LNCAP (cell line): ENCODE measurements around the gene DPP7.

ENCODE experiments used
- TF ChIP-seq, protein P1 (sequence below): fragments of 450-650 bp; IDR thresholded peaks from 2 replicates; pipeline ENCODE4 v1.5.1; 2017; ENCODE audit warnings: mild to moderate bottlenecking

Gene DPP7

DNA sequence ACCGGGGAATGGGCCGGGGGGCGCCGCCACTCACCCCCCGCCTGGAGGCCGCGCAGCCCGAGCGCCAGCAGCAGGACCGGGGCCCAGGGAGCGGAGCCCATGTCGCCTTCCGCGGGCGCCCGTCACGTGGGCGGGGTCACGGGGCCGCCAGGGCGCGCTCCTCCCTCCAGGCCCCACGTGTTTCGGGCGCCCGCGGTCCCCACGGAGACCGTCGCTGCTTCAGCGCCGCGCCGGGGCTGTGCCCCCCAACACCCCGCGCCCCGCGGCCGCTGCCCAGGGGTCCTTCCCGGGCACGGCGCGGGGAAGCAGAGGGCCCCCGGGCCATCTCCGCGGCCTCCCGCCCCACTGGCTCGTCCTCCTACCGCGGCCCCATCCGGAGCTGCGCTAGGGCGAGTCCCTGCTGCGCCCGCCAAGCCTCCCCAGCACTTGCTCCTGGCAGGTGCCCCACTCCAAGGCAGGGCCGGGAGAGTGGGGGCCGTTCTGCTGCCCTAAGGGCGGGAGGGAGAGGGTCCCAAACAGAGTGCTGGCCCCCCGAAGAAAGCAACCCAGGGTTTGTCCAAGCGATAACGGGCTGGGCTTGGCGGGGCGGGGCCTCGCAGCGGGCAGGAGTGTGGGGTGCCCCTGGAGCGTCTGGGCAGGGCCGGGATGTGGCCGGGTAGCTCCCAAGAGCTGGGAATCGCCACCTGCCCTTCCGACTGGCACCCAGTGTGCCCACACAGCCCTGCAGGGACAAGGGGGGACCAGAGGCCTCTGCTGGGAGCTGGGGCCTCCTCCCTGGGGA lies at the start of gene DPP7:
Gene DPP7, minus strand, starts transcription at position 121 of the 781 bp plus-strand sequence. Its CDS starts 20 bp downstream, at position 101.
- TF ChIP-seq, protein P1, sequence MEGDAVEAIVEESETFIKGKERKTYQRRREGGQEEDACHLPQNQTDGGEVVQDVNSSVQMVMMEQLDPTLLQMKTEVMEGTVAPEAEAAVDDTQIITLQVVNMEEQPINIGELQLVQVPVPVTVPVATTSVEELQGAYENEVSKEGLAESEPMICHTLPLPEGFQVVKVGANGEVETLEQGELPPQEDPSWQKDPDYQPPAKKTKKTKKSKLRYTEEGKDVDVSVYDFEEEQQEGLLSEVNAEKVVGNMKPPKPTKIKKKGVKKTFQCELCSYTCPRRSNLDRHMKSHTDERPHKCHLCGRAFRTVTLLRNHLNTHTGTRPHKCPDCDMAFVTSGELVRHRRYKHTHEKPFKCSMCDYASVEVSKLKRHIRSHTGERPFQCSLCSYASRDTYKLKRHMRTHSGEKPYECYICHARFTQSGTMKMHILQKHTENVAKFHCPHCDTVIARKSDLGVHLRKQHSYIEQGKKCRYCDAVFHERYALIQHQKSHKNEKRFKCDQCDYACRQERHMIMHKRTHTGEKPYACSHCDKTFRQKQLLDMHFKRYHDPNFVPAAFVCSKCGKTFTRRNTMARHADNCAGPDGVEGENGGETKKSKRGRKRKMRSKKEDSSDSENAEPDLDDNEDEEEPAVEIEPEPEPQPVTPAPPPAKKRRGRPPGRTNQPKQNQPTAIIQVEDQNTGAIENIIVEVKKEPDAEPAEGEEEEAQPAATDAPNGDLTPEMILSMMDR = no peak

DNA sequence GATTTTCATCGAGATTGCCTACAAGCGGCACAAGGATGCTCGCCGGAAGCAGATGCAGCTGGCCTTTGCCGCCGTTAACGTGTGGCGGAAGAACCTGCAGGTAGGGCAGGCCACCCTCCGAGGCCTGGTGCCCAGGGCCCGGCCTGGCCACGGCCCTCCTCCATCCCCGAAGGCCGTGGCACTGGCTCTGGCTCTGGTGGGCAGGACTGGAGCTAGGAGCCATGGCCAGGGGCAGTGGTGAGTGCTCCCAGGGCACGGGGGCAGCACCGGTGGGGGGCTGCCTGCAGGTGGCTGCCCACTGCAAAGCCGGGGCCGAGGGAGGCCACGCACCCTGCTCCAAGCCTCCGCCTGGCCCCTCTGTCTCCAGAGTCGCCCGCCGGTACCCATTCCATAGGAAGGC lies 49.3 kb upstream of the DPP7 start:
- TF ChIP-seq, protein P1 = no peak

DNA sequence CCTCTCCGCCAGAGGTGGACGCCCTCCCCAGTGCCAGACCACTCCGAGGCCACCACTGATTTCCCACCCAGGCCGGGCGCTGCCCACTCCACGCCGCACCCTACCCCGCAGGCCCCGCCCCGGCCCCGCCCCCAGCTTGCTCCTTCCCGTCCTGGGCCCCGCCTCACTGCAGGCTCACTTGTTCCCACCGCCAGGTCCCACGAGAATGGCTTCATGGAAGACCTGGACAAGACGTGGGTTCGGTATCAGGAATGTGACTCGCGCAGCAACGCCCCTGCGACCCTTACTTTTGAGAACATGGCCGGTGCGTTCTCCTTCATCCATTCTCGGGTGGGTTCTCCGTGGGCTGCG lies 48.8 kb upstream of the DPP7 start:
- TF ChIP-seq, protein P1 = no peak

DNA sequence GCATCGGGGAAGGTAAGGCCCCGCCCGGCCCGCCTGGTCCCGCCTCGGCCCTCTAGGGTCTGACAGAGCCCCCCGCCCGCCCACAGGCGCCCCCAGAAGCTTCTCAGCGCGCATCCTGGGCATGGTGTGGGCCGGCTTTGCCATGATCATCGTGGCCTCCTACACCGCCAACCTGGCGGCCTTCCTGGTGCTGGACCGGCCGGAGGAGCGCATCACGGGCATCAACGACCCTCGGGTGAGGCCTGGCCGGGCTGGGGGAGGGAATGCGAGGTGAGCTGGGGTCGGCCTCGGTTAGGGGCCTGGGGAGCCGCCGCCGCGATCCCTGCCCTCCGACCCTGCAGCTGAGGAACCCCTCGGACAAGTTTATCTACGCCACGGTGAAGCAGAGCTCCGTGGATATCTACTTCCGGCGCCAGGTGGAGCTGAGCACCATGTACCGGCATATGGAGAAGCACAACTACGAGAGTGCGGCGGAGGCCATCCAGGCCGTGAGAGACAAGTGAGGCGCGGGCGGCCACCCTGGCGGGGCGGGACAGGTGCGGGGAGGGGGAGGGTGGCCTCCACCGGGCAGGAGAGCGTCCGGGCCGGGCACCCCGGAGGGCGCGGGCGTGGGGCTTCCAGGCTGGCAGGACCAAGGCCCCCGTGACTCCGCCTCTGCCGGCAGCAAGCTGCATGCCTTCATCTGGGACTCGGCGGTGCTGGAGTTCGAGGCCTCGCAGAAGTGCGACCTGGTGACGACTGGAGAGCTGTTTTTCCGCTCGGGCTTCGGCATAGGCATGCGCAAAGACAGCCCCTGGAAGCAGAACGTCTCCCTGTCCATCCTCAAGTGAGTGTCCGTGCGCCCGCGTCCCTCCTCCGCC lies 48.2 kb upstream of the DPP7 start:
- TF ChIP-seq, protein P1 = no peak

DNA sequence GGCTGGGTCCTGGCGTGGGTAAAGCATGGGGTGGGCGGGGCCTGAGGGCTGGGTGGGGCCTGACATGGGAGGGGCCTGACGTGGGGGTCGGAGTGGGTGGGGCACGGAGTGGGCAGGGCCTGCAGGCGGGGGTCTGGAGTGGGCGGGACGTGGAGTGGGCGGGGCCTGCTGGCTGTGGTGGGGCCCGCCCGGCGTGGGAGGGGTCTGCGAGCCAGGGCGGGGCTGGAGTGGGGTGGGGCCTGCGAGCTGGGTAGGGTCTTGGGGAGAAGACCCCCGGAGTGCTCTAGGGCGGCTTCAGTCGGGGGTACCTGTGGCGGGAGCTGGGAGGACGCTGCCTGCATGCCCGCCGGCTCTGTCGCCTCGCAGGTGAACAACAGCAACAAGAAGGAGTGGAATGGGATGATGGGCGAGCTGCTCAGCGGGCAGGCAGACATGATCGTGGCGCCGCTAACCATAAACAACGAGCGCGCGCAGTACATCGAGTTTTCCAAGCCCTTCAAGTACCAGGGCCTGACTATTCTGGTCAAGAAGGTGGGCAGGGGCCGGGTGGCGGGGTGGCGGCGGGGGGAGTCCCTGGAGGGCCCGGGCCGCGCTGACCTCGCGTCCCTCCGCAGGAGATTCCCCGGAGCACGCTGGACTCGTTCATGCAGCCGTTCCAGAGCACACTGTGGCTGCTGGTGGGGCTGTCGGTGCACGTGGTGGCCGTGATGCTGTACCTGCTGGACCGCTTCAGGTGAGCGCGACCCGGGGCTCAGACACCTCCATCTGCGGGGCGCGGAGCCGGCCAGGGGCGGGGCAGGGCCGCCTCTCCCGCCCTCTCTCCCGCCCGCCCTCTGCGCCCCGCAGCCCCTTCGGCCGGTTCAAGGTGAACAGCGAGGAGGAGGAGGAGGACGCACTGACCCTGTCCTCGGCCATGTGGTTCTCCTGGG lies 47.3 kb upstream of the DPP7 start:
- TF ChIP-seq, protein P1 = no peak

DNA sequence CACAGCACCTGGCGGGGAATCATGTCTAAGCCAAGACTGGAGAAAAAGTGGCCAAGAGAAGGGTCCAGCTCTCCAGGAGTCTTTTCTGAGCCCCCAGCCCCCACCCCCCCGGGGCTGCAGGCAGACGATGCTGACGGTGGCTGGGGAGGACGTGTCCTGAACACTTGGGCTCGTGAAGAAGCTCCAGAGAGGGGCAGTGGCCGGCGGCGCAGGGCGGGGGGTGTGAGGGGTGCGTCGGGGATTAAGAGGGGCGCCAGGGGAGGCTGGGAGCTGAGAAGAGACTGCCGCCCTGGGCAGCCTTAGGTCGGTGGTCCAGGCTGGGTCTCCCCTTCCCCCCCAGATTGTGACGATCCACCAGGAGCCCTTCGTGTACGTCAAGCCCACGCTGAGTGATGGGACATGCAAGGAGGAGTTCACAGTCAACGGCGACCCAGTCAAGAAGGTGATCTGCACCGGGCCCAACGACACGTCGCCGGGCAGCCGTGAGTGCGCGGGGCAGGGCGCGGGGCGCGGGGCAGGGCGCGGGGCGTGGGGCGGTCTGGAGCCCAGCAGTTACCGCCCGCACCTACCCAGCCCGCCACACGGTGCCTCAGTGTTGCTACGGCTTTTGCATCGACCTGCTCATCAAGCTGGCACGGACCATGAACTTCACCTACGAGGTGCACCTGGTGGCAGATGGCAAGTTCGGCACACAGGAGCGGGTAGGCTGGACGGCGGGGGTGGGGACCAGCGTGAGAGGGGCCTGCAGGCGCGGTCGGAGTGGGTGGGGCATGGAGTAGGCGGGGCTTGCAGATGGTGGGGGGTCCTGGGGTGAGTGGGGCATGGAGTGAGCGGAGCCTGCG lies 46.4 kb upstream of the DPP7 start:
- TF ChIP-seq, protein P1 = no peak
